HG03196 (cell line): ENCODE data around the gene UBE2E2.
A peak's percentile ranks its signal among the peaks of the same experiment; 100 is the strongest.
"Not testable (repeated sequence)": the region's sequence is repeated elsewhere in the genome, so short reads cannot be mapped to it uniquely, and the experiment has no call there.

Source experiments
- ATAC-seq: cut with Tn5 transposase; IDR thresholded peaks from one replicate; pipeline ENCODE4 v1.9.1; 2021; ENCODE audit not compliant: unreplicated experiment

The UBE2E2 gene

DNA sequence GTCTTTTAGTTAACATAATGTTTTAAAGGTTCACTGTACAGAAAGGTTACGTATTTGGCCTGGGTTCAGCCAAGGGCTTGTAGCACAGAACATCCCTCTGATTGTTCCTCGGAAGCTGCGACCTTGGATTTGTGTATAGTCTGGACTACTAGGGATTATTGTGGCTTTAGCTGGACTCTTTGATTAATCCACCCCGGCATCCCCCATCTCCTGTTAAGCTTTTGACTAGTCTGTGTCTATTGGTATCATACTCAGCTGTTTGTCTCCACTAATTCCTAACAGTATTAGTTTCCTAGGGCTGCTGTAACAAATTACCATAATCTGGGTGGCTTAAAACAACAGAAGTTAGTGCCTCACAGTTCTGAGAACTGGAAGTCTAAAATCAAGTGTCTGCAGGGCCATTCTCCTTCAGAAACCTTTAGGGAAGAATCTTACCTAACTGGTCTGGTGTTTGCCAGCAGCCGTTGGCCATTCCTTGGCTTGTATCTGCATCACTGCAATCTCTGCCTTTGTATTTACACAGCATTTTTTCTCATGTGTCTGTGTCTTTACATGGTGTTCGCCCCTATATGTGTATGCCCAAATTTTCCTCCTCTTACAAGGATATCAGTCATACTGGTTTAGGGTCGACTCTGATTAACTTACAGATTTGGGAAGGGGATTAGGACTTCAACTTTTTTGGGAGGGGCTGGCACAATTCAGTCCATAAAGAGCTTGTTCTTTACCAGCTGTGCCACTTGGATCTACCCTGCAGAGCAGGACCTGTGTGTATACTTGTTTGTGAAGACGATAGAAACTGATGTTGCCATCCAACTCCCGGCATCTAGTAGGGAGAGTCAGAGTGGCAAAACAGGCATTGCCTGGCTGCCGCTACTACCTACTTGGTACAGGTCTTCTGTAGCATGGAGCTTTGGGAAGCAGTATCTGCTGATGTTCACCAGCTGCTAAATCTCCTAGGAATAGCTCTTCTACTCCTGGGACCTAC is 117.8 kb downstream of the UBE2E2 start:
- ATAC-seq: no peak

- ATAC-seq: peak; percentile 58
These were observed 121.6 kb downstream of the UBE2E2 start for GRCh38 chr3:23324745-23325144.

GRCh38 chr3:23325466-23326065 is 122.4 kb downstream of the UBE2E2 start:
- ATAC-seq: no peak

DNA sequence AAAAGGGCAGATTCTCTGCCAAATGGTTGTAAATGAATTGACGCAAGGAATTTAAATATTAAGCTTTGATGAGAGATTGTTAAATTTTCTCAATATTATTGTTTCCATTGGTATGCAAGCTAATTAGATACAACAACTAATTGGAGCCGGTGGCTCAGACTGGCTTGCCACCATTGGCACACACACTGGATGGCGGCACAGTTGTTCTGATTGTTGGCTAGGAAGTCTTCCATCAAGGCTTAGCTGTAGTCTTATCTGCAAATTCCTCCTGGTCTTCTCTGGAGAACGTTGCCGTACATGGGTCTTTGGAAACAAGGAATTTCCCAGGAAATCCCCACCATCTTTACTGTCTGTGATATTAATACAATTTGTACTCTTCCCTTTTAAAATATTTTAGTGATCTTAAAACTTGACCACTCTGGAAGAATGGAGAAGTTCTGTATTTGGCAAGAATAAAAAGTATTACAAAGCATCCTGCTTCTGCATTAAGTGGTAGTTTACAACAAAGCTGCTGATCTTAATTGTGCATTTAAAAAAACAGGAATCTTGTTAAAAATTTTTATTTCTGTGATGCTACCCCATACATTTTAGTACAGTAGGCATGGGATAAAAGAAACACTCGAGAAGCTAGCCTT is 126.5 kb downstream of the UBE2E2 start:
- ATAC-seq: no peak

DNA sequence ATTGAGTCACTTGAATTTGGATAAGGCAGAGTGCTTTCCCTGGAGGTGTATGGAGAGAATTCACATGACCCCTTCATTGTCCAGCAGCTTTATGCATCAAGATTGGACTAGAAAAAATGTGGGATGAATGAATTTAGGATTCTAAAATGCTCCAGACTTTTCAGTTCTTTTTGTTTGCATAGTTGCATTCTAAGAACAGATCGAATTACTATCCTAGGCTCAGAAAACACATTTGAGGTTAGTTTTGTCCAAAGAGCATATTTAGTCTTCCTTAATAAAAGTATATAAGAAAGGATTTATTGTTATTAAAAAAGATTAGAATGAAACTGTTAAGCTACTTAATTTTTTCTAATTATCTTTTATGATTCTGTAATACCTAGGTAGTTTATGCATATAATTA is 127.4 kb downstream of the UBE2E2 start:
- no peak for ATAC-seq

DNA sequence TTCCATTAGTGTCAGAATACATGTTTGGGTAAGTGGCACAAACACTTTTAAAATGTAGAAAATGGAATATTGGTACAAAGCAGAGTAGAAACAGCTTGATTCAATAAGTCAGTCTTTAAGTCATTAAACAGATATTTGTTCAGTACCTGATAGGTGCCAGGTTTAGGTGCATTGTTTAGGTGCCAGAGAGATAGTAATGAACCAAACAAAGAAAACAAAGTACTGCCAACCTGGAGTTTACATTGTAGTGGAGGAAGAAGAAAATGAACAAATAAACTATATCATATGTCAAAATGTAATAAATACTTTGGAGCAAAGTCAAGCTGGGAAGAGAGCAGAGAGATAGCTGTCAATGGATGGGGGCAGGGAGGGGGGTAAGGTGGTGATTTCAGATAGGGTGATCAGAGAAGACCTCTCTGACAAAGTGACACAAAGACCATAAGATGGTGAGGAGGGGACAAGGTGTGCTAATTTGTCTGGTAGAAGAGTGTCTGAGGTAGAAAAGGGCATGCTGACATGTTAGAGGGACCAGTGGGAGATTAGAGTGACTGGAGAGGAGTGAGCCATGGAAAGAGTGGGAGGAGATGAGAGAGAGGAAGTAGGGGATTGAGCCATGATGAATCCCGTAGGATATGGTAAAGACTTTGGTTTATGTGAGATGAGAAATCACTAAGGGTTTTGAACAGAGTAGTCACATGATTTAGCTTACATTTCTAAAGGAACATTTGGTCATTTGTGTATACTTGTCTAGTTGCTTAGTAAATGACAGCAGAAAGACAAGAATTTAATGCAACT is 128.2 kb downstream of the UBE2E2 start:
- no peak for ATAC-seq

GRCh38 chr3:23333633-23334032 is 130.5 kb downstream of the UBE2E2 start:
- no peak for ATAC-seq

DNA sequence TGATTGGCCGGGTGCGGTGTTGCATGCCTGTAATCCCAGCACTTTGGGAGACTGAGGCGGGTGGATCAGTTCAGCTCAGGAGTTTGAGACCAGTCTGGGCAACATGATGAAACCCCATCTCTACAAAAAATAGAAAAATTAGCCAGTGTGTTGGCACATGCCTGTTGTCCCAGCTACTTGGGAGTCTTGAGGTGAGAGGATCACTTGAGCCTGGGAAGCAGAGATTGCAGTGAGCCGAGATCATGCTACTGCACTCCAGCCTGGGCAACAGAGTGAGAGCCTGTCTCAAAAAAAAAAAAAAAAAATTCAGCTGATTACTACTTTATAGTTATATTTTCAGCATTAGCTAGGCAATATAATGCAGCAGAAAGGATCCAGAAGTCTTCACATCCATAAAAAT is 133.7 kb downstream of the UBE2E2 start:
- not testable (repeated sequence) for ATAC-seq

DNA sequence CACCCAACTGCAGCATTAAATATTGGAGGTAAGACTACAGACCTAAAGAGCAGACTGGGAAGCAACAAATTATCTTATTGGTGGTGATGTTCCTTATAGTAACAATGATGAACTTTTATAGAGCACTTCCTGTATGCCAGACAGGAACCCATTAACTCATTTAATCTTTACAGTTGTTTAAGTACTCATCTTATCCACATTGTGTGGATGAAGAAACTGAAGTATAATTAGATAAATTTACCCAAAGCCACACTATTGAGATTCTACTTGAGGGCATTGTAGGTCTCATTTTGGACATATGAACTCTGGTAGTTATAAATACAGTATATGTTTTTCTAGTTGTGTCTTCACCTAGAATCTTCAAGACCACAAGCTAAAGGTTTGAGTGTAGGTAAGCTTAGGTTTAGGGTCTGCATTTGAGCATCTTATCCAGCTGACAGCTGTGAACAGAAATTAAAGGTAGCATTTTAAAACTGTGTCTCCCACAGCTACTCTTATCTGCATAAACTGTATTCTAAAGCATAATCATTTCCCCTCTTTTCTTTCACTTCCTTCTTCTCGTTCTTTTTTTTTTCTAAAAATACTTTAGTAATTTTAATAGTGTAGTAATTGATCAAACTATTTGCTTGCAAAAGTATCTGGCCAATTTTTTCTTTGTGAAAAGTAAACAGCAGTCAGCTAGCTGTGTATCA is 138.2 kb downstream of the UBE2E2 start:
- peak; percentile 56 for ATAC-seq

DNA sequence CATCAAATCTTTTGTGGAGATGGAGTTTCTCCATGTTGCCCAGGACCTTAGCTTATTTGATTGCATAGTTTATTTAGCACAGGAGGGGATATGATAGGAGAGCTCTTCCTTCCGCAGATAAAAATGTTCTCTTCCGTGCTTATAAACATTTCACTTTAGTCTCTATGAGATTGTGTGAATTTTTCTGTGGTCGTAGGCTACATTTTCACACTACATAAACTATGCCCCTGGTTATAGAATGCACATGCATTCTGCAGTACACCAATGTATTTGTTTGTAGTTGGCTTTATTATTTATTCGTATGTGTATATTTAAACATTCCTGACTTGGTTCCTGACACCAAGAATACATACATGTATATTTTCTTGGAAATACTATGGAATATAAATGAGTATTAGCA is 139.2 kb downstream of the UBE2E2 start:
- ATAC-seq: no peak

DNA sequence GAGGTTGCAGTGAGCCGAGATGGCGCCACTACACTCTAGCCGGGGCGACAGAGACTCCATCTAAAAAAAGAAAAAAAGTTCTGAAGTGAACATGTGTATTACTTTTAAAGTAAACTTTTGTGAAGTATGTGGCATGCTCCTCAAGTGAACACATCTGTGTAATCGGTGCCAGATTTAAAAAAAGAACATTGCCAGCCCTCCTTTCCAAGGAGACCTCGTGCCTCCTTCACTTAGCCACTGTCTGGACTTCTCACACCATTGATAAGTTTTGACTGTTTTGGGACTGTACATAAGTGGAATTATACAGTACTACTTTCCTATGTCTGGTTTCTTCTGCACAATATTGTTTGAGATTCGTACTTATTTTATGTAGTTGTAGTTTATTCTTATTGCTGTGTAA is 140.4 kb downstream of the UBE2E2 start:
- ATAC-seq: no peak

DNA sequence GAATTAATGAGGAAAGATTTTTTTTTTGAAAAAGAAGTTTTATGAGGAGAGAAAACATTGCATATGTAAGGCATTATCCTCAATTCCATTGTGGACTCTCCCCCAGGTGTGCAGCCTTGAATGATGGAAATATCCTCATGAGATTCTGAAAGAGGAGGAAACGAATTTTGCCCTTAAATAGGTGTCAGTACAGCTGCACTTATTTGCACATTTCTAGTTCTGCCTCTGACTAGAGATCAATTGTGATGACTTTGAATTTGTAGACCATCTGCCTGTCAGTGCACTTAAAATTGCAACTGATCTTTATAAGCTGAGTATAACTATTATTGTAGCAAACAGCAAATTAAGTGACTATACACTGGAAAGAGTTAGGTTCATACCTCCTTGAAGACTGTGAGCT is 141.8 kb downstream of the UBE2E2 start:
- ATAC-seq: no peak

- not testable (repeated sequence) for ATAC-seq
These were observed 146.3 kb downstream of the UBE2E2 start for GRCh38 chr3:23349444-23349843.

DNA sequence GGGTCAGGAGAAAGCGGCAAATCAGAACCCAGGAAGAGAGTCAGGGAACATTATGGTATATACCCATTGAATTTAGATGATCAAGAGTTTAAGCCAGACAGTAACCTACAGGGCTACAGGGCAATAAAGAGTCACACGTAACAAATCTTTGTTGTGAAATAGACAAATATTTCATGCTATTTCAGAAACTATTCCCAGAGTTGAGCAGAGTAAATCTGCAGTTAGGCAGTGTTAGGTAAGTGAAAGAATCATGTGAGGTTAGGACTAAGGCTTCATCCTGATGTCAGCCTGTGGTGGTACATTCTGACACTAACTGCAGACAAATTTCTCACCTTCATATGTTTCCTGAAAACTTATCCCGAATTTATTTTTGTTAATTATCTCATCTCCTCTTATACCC is 153.0 kb downstream of the UBE2E2 start:
- ATAC-seq: no peak

DNA sequence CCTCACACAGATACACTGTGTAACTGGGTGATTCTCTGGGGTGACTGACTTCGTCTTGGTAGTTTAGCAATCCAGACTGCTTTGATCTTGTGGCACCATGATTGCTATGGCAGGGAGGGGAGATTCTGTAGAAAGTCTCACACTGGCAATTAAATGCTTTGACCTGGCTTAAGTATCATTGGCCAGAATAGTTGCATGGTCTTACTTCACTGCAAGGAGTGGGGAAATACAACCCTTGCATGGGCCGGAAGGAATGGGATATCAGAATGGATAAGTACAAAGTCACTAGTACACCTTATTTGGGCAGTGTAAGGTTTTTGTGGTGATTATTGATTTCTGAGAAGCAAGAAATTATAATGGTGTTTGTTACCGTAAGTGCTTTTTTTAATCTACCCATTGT is 153.8 kb downstream of the UBE2E2 start:
- no peak for ATAC-seq

DNA sequence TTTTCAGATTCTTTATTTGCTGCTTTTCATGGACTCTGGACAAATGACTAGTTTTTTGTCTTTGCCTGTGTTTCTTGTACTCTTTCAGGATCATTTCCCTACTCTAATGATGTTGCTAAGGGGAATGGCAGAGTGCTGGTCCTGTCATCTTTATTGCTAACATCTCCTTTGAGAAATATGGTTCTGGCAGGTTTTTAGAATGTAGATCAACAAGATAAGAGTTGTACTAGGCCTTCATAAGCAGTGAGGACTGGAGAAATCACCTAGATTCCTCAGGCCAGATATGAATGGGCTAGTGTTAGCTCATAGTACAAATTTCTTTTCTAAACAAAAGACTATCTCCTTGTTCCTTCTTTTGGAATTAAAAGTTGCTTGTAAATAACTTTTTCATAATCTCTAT is 156.0 kb downstream of the UBE2E2 start:
- ATAC-seq: no peak

GRCh38 chr3:23365066-23365465 is 161.9 kb downstream of the UBE2E2 start:
- ATAC-seq: no peak

DNA sequence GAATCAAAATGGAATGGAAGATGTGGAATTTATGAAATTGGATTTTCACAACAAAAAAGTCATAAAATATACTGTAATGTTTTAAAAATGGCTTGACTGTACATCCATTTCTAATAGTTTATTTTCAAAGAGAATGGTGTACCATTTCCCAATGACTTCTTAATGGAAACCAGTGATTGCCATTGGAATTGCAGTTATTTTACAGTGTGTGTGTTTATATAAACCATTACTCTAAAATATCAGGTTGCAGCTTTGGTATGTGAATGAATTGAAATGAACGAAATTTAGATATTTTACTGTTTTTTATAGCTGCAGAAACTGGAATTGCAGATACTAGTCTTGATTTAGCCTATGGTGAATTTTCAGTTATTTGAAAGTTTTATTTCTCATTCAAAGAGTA is 165.6 kb downstream of the UBE2E2 start:
- no peak for ATAC-seq

- ATAC-seq: no peak
These were observed 169.2 kb downstream of the UBE2E2 start for GRCh38 chr3:23372285-23372684.

- ATAC-seq: no peak
These were observed 173.6 kb downstream of the UBE2E2 start for GRCh38 chr3:23376516-23377248.
